Choroid plexus epithelial cell (primary cell): Measurements from ENCODE around the gene OR2A7.
A peak's percentile ranks its signal among the peaks of the same experiment; 100 is the strongest.
"Not testable (repeated sequence)": the region's sequence is repeated elsewhere in the genome, so short reads cannot be mapped to it uniquely, and the experiment has no call there.

Source experiments
- DNase-seq: peaks from one replicate; pipeline ENCODE4 v3.0.0-alpha.2; 2010; ENCODE audit warnings: low read depth
- H3K4me3 ChIP-seq: 2 replicates; pipeline ENCODE4 v1.5.1; 2011; ENCODE audit warnings: low read depth, mild to moderate bottlenecking, control low read depth, low read length, moderate library complexity
- TF ChIP-seq, protein P1 (sequence below): conservative IDR thresholded peaks from 2 replicates; pipeline ENCODE4 v1.5.1; 2011; ENCODE audit warnings: low read depth, mild to moderate bottlenecking, control low read depth, inconsistent platforms, low read length, moderate library complexity

Gene OR2A7

DNA sequence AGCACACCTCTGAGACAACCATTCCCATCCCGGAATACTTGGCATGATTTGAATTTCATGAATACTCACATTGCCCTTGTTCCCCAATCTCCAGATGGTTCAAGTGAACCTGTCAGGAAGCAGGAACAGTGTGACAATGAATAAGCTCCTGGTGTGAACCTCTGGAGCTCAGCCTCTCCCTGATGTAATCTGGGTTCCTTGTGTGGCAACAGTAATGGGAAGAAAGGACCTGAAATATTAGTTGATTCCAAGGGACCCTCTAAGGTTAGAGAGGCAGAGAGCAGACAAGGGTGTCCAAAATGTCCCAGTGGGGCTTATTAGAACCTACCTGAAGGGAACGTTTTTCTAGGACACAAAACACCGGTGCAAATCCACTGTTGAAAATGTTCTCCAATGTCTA, 8.5 kb downstream of the OR2A7 start:
- TF ChIP-seq, protein P1, sequence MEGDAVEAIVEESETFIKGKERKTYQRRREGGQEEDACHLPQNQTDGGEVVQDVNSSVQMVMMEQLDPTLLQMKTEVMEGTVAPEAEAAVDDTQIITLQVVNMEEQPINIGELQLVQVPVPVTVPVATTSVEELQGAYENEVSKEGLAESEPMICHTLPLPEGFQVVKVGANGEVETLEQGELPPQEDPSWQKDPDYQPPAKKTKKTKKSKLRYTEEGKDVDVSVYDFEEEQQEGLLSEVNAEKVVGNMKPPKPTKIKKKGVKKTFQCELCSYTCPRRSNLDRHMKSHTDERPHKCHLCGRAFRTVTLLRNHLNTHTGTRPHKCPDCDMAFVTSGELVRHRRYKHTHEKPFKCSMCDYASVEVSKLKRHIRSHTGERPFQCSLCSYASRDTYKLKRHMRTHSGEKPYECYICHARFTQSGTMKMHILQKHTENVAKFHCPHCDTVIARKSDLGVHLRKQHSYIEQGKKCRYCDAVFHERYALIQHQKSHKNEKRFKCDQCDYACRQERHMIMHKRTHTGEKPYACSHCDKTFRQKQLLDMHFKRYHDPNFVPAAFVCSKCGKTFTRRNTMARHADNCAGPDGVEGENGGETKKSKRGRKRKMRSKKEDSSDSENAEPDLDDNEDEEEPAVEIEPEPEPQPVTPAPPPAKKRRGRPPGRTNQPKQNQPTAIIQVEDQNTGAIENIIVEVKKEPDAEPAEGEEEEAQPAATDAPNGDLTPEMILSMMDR = no peak
- H3K4me3 ChIP-seq = no peak overlapping the region
- peak; percentile 53 for DNase-seq

DNA sequence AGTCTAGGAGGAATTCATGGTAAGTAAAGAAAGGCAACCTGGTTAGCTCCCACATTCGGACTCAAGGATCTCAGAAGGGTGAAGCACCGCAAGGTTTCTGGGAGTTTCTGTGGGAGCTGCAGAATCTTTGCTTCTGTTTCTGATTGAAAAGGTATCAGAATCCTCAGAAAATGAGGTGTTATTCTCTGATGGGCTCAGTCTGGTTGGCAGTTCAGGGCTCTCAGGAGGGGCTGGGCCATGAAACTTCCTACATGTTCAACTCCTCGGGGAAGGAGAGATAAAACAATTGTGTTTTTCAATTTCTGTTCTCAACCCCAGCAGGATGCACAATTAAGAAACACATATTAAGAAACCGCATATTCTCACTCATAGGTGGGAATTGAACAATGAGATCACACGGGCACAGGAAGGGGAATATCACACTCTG, 9.1 kb downstream of the OR2A7 start:
- TF ChIP-seq, protein P1 = no peak
- H3K4me3 ChIP-seq = no peak overlapping the region
- no peak for DNase-seq

DNA sequence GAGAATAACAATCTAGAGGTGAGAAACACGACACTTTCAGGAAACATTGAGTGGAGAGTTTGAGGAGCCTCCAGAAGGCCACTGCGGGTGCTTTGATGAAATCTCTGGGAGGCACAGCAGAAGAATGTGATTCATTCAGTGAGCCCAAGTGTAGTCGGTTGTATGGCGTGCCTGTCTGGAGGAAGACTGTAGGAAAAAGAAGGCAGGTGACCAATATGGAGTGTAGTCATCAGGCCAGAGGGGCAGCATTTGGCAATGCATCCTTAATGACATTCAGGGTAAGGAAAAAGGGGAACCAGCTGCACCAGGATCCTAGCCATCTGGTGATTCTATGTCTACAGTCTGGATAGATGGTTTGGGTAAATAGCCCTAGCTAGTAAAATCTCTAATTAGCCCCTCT, 12.3 kb downstream of the OR2A7 start:
- DNase-seq, H3K4me3 ChIP-seq: not testable (repeated sequence)

DNA sequence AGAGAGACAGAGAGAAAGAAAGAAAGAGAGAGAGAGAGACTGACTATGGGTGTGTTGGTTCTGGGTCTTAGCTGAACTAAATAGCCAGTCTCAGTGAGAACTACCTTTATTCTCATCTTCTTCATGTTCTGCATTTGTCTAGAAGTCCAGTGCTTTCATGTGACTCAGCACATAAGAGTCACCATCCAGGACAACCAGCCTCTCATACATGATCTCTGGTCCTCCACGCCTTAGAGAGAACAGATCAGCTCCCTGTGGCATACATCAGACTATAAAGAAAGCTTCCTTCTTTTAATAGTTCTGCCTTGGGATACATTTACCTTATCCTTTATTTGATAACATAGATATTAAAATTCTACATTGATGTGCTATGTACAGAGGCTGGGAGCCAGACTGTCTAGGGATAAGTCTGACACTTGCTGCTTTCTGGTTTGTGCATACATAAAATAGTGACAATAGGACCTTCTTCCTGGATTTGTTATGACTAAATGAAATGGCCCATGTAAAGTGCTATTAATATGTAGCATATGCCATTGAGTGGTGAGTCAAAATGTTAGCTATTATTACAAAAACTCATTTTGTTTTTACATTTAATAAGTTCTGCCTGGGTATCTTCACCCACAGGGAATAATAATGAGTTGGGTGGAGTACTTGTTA, 16.8 kb downstream of the OR2A7 start:
- H3K4me3 ChIP-seq, DNase-seq: not testable (repeated sequence)

DNA sequence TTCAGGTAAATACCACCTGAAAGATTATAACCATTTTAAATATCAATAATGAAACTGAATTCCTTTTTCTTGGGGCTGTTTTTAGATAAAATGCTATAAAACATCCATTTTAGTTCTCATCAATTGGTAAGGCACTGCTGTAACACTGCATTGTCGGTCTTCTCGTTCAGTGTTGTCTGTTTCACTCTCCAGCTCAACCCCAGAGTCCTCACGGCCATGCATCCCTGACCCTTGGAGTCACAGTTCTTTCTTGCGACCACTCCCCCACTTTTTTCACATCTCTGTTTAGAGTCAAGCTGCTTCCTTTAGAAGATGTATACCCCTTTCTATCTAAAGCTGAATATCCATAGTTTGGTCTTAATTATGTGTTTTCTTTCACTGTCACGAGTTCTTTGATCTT, 17.6 kb downstream of the OR2A7 start:
- DNase-seq, H3K4me3 ChIP-seq: not testable (repeated sequence)

DNA sequence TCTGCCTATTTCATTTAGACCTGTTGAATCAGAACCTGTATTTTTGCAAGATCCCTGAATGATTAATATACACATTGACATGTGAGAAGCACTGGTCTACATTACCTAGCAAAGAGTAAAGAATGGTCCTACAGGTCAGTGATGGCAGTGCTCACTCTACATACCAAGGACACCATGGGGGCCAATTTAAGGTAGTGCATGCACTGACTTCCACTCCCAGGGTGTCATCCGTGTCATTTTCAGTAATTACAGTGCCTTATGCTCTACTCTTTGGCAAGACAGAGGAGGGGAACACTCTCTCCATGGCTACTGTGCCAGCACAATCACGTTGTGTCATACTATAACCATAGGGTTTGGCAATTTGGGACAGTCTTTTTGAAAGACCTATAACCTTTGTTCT, 19.2 kb downstream of the OR2A7 start:
- not testable (repeated sequence) for DNase-seq, H3K4me3 ChIP-seq

DNA sequence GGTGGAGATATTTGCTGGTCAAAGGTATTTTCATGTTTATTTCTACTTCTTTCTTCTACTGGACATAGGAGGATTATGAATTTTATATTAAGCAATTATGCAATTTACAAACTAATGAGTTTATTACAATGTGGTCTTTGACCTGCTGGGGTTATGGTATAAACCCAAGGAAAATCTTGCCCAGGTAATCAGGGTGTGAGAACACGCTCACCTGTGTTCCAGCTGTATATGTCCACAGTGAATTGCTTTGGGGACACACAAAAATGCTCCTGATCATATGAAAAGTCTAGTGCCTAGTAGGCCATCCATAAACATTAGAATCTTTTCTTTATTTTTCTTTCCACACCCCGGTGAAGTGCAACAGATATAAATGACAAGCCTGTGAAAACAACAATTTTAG, 25.2 kb downstream of the OR2A7 start, which contains the start of gene OR2A42:
Gene OR2A42 (minus strand): TSS at position 241 of the 400 bp plus-strand sequence. CDS start 6,762 bp downstream, outside the sequence.
- not testable (repeated sequence) for H3K4me3 ChIP-seq, DNase-seq

DNA sequence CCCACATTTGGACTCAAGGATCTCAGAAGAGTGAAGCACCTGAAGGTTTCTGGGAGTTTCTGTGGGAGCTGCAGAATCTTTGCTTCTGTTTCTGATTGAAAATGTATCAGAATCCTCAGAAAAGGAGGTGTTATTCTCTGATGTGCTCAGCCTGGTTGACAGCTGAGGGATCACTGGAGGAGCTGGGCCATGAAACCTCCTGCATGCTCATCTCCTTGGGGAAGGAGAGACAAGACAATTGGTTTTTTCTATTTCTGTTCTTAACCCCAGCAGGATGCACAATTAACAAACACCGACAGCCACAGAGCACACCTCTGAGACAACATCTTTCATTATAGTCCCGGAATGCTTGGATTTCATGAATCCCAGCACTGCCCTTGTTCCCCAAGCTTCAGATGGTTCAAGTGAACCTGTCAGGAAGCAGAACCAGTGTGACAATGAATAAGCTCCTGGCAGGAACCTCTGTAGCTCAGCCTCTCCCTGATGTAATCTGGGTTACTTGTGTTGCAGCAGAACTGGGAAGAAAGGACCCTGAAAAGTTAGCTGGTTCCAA, 26.0 kb downstream of the OR2A7 start:
- H3K4me3 ChIP-seq, DNase-seq: not testable (repeated sequence)

DNA sequence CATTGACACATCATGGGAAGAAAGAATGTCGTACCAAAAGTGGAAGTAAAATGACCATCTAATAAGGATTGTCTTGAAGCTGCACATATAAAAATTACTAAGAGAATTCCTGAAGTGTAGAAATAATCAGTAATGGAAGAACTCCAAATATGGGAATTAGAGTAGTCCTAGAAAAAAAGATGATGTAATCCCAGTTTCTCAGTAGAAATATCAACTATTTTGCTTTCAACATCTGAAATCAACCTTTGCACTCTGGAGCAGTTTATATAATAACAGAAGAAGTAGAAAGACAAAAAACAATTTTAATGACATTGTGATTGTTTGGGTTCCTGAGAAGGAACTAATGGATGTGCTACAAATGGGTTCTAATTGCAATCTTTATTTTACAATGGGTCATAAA, 31.6 kb downstream of the OR2A7 start:
- not testable (repeated sequence) for DNase-seq, H3K4me3 ChIP-seq

DNA sequence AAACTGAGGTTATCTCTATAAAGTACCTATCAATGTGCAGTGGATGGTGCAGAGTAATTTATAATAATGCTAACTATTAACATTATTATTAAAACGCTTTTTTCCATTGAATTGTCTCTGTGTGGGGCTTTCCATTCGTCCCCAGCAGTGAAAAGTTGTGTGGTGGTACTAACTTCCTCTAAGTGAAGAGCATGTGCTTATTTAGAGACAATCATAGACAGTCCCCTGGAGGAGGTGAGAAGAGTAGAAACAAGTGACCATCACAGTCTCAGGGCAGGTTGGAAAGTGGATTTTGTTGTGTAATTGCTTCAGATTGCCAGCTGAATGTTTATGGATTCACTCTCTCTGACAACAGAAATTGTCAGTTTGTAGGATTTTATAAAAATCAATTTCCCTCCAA, 33.6 kb downstream of the OR2A7 start:
- DNase-seq, H3K4me3 ChIP-seq: not testable (repeated sequence)

DNA sequence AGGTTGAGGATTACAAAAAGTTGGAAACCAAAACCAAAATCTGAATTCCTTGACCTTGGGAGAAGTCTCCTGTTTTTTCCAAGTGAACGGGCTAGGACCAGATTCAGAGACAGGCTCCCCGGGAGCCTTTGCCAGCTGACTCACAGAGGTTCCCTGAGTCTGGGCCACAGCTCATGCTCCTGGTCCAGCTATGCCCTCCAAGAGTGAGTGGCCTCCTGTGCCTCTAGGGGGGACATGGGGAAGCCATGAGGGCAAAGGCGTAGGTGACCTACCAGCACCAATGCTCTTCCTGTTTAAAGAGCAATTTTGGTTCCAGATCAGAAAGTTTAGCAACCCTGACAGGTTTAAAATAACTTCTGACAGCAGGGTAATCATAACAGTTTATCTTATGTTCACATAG, 35.8 kb downstream of the OR2A7 start:
- not testable (repeated sequence) for DNase-seq

DNA sequence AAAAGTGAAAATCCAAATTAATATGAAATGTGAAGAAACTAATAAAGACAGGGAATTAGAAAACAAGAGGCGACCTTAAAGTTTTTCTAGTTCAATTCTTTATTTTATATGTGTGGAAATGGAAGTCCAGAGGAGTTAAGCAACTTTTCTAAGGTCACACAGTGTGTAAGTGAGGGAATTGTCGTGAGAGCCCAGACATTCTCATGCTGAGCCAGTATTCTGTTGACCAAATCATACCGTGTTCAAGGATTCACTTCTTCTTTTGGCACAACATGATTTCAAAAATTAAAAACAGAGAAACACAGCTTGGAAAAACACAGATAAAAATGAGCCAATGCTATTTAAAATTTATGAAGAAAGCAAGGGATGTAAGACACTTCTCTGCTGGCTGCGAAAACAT, 37.7 kb downstream of the OR2A7 start:
- DNase-seq = peak; percentile 1
- not testable (repeated sequence) for H3K4me3 ChIP-seq

More for the DNA sequence above, 35.8 kb downstream of the OR2A7 start:
- not testable (repeated sequence) for H3K4me3 ChIP-seq

DNA sequence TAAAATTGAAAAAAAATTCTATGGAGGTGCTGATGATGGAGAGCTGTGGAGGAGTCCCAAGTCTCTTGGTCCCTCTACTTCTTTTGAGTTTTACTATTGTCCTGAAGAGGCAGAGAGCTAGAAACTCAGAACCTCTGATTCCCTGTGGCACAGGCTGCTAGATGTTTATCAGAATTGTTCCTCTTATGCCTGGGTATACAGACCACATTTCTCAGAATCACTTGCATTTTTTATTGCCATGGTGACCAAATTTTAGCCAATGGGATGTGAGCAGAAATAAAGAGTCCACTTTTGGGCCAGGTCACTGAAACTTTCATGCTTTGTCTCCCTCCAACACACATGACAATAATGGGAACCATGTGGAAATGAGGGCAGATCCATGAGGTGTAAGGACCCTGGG, 40.9 kb downstream of the OR2A7 start:
- not testable (repeated sequence) for DNase-seq

DNA sequence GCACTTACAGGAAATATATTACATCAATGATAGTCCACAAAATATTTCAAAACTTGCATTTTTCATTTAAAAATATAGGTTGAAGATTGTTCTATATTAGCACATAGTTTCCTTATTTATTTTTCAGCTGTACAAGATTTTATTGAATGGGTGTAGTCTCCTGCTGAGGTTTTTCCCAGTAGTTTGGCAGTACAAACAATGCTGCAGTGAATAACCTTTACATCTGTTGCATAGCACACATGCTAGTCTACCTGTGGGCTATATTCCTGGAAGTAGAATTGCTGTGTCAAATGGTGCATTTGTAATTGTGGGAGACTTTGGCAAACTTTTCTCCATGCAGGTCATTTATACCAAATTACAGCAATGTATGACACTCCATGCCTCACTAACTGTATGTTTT, 44.1 kb downstream of the OR2A7 start:
- not testable (repeated sequence) for DNase-seq, H3K4me3 ChIP-seq

More for the DNA sequence above, 40.9 kb downstream of the OR2A7 start:
- H3K4me3 ChIP-seq = not testable (repeated sequence)

DNA sequence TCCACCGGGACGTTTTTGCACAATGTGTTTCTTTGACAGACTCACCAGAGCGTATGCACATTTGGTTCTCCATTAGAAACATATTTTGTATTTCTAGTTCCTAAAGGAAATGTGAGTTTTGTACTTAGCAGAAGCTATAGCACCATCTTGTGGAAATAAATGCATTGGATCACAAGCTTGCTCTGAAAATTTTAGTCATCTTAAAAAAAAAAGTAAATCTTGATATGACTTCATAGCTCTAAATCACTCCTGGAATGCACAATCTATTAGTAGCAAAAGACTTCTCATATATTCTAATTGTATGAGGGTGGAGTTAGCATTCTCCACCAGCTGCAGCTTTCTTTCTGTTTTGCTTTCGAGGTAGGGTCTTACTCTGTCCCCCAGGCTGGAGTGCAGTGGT, 45.4 kb downstream of the OR2A7 start:
- not testable (repeated sequence) for DNase-seq, H3K4me3 ChIP-seq

DNA sequence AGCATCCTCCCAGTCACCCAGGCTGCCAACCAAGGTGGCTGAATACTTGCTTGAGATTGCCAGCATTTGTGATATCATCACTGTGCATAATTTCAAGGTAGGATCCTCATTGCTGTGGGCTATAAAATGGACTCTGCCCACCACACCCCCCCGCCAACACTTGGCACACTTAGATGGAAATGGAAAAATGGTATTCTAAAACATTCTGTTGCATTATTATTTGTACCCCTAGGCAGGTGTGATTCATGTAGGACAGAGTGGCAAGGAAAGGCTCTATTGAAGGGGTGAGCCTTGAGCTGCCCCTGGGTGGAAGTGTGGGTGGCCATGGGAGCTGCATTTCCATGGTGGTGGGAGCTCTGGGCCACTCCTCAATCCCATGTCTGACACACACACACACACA, 46.0 kb downstream of the OR2A7 start:
- DNase-seq = not testable (repeated sequence)

DNA sequence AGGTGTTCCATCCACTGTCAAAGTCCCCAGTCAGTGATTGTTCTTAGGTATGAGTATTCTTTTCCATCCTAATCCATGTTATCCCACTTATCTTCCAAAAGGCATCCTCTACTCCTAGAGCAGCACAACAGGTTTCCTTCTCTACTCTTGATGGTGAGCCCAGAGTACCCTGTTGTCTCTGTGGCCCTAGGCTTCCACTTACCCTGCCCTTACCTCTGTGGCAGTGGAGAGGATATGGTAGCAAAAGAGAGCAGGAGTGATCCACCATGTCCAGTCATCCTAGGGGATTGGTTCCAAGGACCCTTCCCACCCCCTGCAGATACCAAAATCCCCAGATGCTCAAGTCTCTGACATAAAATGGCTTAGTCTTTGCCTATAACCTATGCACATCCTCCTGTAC, 47.4 kb downstream of the OR2A7 start:
- not testable (repeated sequence) for H3K4me3 ChIP-seq, DNase-seq

More for the DNA sequence above, 46.0 kb downstream of the OR2A7 start:
- H3K4me3 ChIP-seq = not testable (repeated sequence)
